Measurements from ENCODE around the gene ABI2.

DNA sequence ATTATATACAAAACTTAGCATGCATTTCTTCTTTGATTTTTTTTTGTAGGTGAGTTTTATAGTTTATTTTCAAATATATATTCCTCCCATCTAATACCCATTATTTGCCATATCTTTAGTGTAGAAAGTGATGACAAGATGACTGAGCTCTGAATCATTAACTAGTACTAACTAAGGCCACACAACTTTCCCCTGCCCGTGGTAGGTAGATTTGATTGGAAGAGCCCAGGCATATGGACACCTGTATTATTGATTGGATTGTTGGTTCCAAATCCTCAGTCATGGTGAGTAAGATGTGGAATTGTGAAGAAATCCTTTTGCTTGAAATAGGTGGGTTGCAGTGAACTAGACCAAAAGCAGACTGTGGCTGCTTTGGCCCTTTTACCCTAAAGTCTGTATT is 54.8 kb downstream of the ABI2 start:
- TF ChIP-seq BHLHE40 (IDR thresholded peaks at IDR 0.05; ENCODE audit: borderline replicate concordance) (no peak), SP1 (IDR thresholded peaks at IDR 0.05) (no peak), TARDBP (IDR thresholded peaks at IDR 0.05) (no peak), NFRKB (IDR thresholded peaks at IDR 0.05) (no peak), FOXK2 (IDR thresholded peaks at IDR 0.05) (no peak), ZNF384 (IDR thresholded peaks at IDR 0.05) (no peak), FOXM1 (IDR thresholded peaks at IDR 0.05; ENCODE audit: borderline replicate concordance) (no peak), HDGF (IDR thresholded peaks at IDR 0.05; ENCODE audit: borderline replicate concordance) (no peak), CTBP1 (IDR thresholded peaks at IDR 0.05; ENCODE audit: borderline replicate concordance) (no peak), SUZ12 (IDR thresholded peaks at IDR 0.05) (no peak), FOXA1 (IDR thresholded peaks at IDR 0.05) (no peak), ARNT (IDR thresholded peaks at IDR 0.05) (no peak)

Data from HEK293T (cell line).